SK-N-SH treated with all-trans-retinoic acid at 6 μM for 48 hours (cell line): Measurements from ENCODE around the gene TMEM100.
"Not testable (repeated sequence)": the region's sequence is repeated elsewhere in the genome, so short reads cannot be mapped to it uniquely, and the experiment has no call there.

Source experiments
- ATAC-seq: fragments of 200-7000 bp; cut with Tn5 transposase; 3 replicates; pipeline ENCODE4 v1.9.1; 2020; ENCODE audit warnings: mild to moderate bottlenecking, moderate library complexity
- BACH2 ChIP-seq: fragments of 250-450 bp; sonication (Bioruptor Pico); IDR thresholded peaks from 2 replicates; pipeline ENCODE4 v1.9.0; 2021; ENCODE audit warnings: mild to moderate bottlenecking, borderline replicate concordance
- CSDC2 ChIP-seq: fragments of 250-450 bp; sonication (Bioruptor Pico); IDR thresholded peaks from 2 replicates; pipeline ENCODE4 v1.5.0; 2020; ENCODE audit warnings: mild to moderate bottlenecking, moderate library complexity
- ESRRG ChIP-seq: fragments of 250-450 bp; sonication (Bioruptor Pico); IDR thresholded peaks from 2 replicates; pipeline ENCODE4 v1.6.1; 2021; ENCODE audit warnings: mild to moderate bottlenecking
- GLIS3 ChIP-seq: fragments of 250-450 bp; sonication (Bioruptor Pico); IDR thresholded peaks from 2 replicates; pipeline ENCODE4 v1.5.0; 2020; ENCODE audit warnings: mild to moderate bottlenecking, moderate library complexity
- ISL1 ChIP-seq: fragments of 250-450 bp; sonication (Bioruptor Pico); IDR thresholded peaks from 2 replicates; pipeline ENCODE4 v2.1.2; 2022; ENCODE audit warnings: mild to moderate bottlenecking, moderate library complexity
- OSR1 ChIP-seq: fragments of 250-450 bp; sonication (Bioruptor Pico); IDR thresholded peaks from 2 replicates; pipeline ENCODE4 v1.8.0; 2022; ENCODE audit warnings: moderate library complexity, mild to moderate bottlenecking, inconsistent platforms
- PPARA ChIP-seq: fragments of 250-450 bp; sonication (Bioruptor Pico); IDR thresholded peaks from 2 replicates; pipeline ENCODE4 v1.5.0; 2020; ENCODE audit warnings: mild to moderate bottlenecking, borderline replicate concordance
- TOX ChIP-seq: fragments of 250-450 bp; sonication (Bioruptor Pico); IDR thresholded peaks from 2 replicates; pipeline ENCODE4 v1.8.0; 2021; ENCODE audit warnings: mild to moderate bottlenecking, moderate library complexity, borderline replicate concordance
- ZFP30 ChIP-seq: fragments of 450-650 bp; formaldehyde crosslinking; IDR thresholded peaks from 2 replicates; pipeline ENCODE4 v1.5.0; 2022; ENCODE audit warnings: mild to moderate bottlenecking, moderate library complexity
- ZNF565 ChIP-seq: fragments of 450-650 bp; formaldehyde crosslinking; conservative IDR thresholded peaks from 2 replicates; pipeline ENCODE4 v1.5.0; 2020; ENCODE audit warnings: low read depth, mild to moderate bottlenecking, moderate library complexity
- ZNF70 ChIP-seq: fragments of 450-650 bp; formaldehyde crosslinking; IDR thresholded peaks from 2 replicates; pipeline ENCODE4 v1.5.0; 2020; ENCODE audit warnings: mild to moderate bottlenecking, moderate library complexity
- TF ChIP-seq, protein P1 (sequence below): fragments of 250-450 bp; sonication (Bioruptor Pico); IDR thresholded peaks from 2 replicates; pipeline ENCODE4 v1.8.0; 2020; ENCODE audit warnings: mild to moderate bottlenecking, moderate library complexity, borderline replicate concordance
- TF ChIP-seq, protein P2 (sequence below): fragments of 250-450 bp; sonication (Bioruptor Pico); IDR thresholded peaks from 2 replicates; pipeline ENCODE4 v1.5.1; 2020; ENCODE audit warnings: low read depth, mild to moderate bottlenecking, moderate library complexity
- TF ChIP-seq, protein P3 (sequence below): fragments of 250-450 bp; sonication (Bioruptor Pico); IDR thresholded peaks from 2 replicates; pipeline ENCODE4 v1.5.1; 2021; ENCODE audit warnings: mild to moderate bottlenecking, moderate library complexity

Gene TMEM100

DNA sequence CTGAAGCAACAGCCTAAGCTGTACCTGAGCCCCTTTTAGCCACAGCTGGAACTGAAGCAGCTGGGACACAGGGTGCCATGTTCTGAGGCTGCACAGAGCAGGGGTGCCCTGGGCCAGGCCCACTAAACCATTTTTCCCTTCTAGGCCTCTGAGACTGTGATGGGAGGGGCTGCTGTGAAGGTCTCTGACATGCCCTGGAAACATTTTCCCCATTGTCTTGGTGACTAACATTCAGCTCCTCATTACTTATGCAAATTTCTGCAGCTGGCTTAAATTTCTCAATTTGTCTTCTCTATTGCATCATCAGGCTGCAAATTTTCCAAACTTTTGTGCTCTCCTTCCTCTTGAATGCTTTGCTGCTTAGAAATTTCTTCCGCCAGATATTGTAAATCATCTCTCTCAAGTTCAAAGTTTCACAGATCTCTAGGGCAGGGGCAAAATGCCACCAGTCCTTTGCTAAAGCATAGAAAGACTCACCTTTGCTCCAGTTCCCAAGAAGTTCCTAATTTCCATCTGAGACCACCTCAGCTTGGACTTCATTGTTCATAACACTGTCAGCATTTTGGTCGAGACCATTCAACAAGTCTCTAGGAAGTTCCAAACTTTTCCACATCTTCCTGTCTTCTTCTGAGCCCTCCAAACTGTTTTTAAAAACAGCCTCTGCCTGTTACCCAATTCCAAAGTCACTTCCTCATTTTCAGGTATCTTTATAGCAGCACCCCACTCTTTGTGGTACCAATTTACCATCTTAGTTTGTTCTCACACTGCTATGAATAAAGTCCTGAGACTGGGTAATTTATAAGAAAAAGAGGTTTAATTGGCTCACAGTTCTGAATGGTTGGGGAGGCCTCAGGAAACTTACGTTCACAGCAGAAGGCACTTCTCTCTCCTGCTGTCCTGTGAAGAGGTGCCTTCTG is 49.8 kb downstream of the TMEM100 start:
- ATAC-seq: no peak
- TF ChIP-seq, protein P1, sequence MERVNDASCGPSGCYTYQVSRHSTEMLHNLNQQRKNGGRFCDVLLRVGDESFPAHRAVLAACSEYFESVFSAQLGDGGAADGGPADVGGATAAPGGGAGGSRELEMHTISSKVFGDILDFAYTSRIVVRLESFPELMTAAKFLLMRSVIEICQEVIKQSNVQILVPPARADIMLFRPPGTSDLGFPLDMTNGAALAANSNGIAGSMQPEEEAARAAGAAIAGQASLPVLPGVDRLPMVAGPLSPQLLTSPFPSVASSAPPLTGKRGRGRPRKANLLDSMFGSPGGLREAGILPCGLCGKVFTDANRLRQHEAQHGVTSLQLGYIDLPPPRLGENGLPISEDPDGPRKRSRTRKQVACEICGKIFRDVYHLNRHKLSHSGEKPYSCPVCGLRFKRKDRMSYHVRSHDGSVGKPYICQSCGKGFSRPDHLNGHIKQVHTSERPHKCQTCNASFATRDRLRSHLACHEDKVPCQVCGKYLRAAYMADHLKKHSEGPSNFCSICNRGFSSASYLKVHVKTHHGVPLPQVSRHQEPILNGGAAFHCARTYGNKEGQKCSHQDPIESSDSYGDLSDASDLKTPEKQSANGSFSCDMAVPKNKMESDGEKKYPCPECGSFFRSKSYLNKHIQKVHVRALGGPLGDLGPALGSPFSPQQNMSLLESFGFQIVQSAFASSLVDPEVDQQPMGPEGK (CRISPR knock-in tag): no peak
- TF ChIP-seq PPARA (CRISPR knock-in tag) (no peak), TOX (no peak), GLIS3 (no peak), ESRRG (CRISPR knock-in tag) (no peak), ZFP30 (no peak), ZNF70 (no peak), CSDC2 (CRISPR knock-in tag) (no peak), OSR1 (CRISPR knock-in tag) (no peak), ISL1 (CRISPR knock-in tag) (no peak), BACH2 (CRISPR knock-in tag) (no peak), ZNF565 (CRISPR knock-in tag) (no peak)
- TF ChIP-seq, protein P2, sequence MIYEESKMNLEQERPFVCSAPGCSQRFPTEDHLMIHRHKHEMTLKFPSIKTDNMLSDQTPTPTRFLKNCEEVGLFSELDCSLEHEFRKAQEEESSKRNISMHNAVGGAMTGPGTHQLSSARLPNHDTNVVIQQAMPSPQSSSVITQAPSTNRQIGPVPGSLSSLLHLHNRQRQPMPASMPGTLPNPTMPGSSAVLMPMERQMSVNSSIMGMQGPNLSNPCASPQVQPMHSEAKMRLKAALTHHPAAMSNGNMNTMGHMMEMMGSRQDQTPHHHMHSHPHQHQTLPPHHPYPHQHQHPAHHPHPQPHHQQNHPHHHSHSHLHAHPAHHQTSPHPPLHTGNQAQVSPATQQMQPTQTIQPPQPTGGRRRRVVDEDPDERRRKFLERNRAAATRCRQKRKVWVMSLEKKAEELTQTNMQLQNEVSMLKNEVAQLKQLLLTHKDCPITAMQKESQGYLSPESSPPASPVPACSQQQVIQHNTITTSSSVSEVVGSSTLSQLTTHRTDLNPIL (CRISPR knock-in tag): no peak
- TF ChIP-seq, protein P3, sequence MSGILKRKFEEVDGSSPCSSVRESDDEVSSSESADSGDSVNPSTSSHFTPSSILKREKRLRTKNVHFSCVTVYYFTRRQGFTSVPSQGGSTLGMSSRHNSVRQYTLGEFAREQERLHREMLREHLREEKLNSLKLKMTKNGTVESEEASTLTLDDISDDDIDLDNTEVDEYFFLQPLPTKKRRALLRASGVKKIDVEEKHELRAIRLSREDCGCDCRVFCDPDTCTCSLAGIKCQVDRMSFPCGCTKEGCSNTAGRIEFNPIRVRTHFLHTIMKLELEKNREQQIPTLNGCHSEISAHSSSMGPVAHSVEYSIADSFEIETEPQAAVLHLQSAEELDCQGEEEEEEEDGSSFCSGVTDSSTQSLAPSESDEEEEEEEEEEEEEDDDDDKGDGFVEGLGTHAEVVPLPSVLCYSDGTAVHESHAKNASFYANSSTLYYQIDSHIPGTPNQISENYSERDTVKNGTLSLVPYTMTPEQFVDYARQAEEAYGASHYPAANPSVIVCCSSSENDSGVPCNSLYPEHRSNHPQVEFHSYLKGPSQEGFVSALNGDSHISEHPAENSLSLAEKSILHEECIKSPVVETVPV (CRISPR knock-in tag): no peak

DNA sequence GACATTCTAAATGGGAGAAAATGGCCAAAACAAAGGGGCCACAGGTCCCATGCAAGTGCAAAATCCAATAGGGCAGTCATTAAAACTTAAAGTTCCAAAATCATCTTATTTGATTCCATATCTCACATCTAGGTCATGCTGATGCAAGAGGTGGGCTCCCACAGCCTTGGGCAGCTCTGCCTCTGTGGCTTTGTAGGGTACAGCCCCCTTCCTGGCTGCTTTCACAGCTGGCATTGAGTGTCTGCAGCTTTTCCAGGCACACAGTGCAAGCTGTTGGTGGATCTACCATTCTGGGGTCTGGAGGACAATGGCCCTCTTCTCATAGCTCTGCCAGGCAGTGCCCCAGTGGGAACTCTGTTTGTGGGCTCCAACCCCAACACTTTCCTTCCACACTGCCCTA is 50.7 kb downstream of the TMEM100 start:
- not testable (repeated sequence) for ATAC-seq
